ENCODE data around the gene PRR19. TPM values are rescaled to one million over a fixed set of nuclear protein-coding genes. Genes with fewer than 3 reads are reported as not detected.
A peak's percentile ranks its signal among the peaks of the same experiment; 100 is the strongest.

Gene PRR19
- total and polyA plus RNA-seq, 7 experiments from 2014 or later, result 0.32 to 0.68 (median 0.44) TPM; not detected in 1

DNA sequence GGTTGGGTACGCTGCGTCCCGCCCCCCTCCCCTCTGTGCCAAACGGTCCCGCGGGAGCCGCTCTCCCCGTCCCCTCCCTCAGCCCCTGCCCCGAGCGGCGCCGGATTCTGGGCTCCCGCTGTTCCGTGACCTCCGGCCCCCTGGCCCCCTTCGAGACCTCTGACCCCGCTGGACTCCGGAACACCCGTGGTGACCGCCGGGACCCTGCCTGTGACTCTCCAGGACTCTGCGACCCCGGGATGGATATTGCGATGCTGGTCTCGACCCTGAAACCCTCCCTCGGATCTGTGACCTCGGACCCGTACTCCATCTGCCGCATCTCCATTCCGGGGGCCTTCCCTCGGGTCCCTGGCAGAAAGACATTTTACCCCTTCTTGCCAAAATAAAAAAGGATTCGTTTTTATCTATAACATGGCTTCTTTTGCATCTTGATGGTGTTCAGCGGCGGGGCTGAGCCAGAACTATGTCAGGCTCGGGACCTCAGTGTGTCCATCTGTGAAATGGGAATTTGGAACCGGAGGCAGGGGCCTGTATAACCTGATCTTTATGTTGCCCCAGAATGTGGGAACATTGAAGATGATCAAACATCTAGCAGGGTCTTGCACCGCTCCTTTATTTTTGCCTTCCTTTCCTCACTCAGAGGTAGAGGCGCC lies 22.8 kb downstream of the PRR19 start:
- peak overlapping the region; percentile 95 for H3K4me3 ChIP-seq (ENCODE audit: low read length)
- Mint-ChIP-seq H3K4me3 (peak overlapping the region; percentile 89 to 96 (median 94)), H3K36me3 (peaks cover 0 to 6% (median 4%) of the 10 kb centered on the region in 5 donors), H3K9me3 (peaks cover 0 to 4% (median 0%) of the 10 kb centered on the region in 11 donors), H3K27ac (peak overlapping the region in 7 of 9 donors; percentile 51 to 93 (median 83)), H3K4me1 (peaks cover 13 to 29% (median 22%) of the 10 kb centered on the region in 7 donors), H3K27me3 (peaks cover 6 to 36% (median 16%) of the 10 kb centered on the region in 5 donors)
- ChIA-PET POLR2A (interaction anchor here (0.7 to 1.0 kb wide), 2 partner anchors 20 to 43 kb away, joined by 3 read pairs; no protein-coding TSS in a partner anchor), CTCF (interaction anchor here (1.1 kb wide), 1 partner anchor 29 kb away, joined by 3 read pairs; no protein-coding TSS in a partner anchor)
- no peak overlapping the region for H3K27ac ChIP-seq (ENCODE audit: low read depth, low read length)
- peak in 2 of 9 donors; percentile 6 to 28 for DNase-seq
- intact Hi-C loops (cut with micrococcal nuclease), result loop anchor here (1.0 to 5.0 kb wide), 19 partner anchors 11 to 1977 kb away; partner anchors contain the start of genes PAFAH1B3 (in 2 of the 2), PRR19 (in 2 of the 2), ZNF574 (in 2 of the 2) and C19orf47 (in 1 of the 2)
- no peak for ATAC-seq
- H3K9me3 ChIP-seq (ENCODE audit: control insufficient read depth in 2 of 3, low read length in 3 of 3), result no peaks in the 10 kb centered on the region
- peaks cover 0 to 5% (median 0%) of the 10 kb centered on the region in 3 experiments for H3K36me3 ChIP-seq (ENCODE audit: control insufficient read depth in 2 of 3, insufficient read depth in 3 of 3, low read length in 3 of 3)
- H3K4me1 ChIP-seq (ENCODE audit: control insufficient read depth in 2 of 2, insufficient read depth in 2 of 2, low read length in 2 of 2), result peaks cover 6 to 7% of the 10 kb centered on the region in 2 donors
- H3K27me3 ChIP-seq (ENCODE audit: control insufficient read depth in 2 of 2, insufficient read depth in 2 of 2, low read length in 2 of 2), result peaks cover 0 to 4% of the 10 kb centered on the region in 2 donors

DNA sequence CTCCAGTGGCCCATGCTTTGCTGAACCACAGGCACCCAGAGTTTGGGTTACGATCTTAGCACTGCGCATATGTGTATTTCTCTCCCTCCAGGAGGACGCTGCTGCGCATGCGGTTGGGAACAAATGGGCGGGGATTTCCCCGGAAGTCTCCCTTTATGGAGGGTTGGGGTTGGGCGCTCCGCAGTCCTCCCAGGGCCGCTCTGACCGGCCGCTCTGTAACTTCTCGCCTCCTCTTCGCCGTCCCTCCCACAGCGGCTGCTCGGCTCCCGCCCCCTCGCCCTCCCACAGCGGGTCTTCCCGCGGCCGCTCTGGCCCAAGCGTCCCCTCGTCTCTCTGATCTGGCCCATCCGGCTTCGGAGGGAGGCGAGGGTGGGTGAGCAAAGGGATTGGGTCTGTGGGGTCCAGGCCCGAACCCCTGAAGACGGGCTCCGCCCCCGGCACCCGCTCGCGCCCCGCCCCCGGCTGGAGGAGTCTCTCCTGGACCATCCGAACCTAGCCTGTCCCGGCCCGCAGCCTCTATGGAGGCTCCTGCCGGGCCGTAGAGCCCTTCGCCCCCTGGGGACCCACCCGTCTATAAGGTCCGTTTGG lies 23.5 kb downstream of the PRR19 start, which contains the start of gene MEGF8:
Gene MEGF8 (plus strand): TSS at position 328 of the 588 bp plus-strand sequence. CDS start 609 bp downstream, outside the sequence.
- peak; percentile 86 to 99 (median 97) for DNase-seq
- peaks cover 0 to 4% (median 0%) of the 10 kb centered on the region in 11 donors for H3K9me3 Mint-ChIP-seq
- H3K27me3 ChIP-seq (ENCODE audit: control insufficient read depth in 2 of 2, insufficient read depth in 2 of 2, low read length in 2 of 2), result peaks cover 0 to 4% of the 10 kb centered on the region in 2 donors
- intact Hi-C loops (cut with micrococcal nuclease), result loop anchor here (1.0 to 5.0 kb wide), 19 partner anchors 12 to 1978 kb away; partner anchors contain the start of genes PAFAH1B3 (in 2 of the 2), PRR19 (in 2 of the 2), ZNF574 (in 2 of the 2) and C19orf47 (in 1 of the 2)
- peaks cover 13 to 29% (median 22%) of the 10 kb centered on the region in 7 donors for H3K4me1 Mint-ChIP-seq
- peaks cover 6 to 33% (median 16%) of the 10 kb centered on the region in 5 donors for H3K27me3 Mint-ChIP-seq
- H3K27ac Mint-ChIP-seq, result peak within 1 kb of the TSS; percentile 51 to 93 (median 83)
- peak within 1 kb of the TSS; percentile 89 to 96 (median 94) for H3K4me3 Mint-ChIP-seq
- peak within 1 kb of the TSS; percentile 95 for H3K4me3 ChIP-seq (ENCODE audit: low read length)
- peaks cover 0 to 6% (median 4%) of the 10 kb centered on the region in 5 donors for H3K36me3 Mint-ChIP-seq
- peak within 1 kb of the TSS; percentile 84 for H3K27ac ChIP-seq (ENCODE audit: low read depth, low read length)
- peaks cover 6 to 7% of the 10 kb centered on the region in 2 donors for H3K4me1 ChIP-seq (ENCODE audit: control insufficient read depth in 2 of 2, insufficient read depth in 2 of 2, low read length in 2 of 2)
- ChIA-PET CTCF (no interaction called here), POLR2A (no interaction called here)
- peaks cover 0 to 5% (median 0%) of the 10 kb centered on the region in 3 experiments for H3K36me3 ChIP-seq (ENCODE audit: control insufficient read depth in 2 of 3, insufficient read depth in 3 of 3, low read length in 3 of 3)
- peak; percentile 96 for ATAC-seq
- H3K9me3 ChIP-seq (ENCODE audit: control insufficient read depth in 2 of 3, low read length in 3 of 3), result no peaks in the 10 kb centered on the region

- ATAC-seq (peak; percentile 4), DNase-seq (peak in 4 of 9 donors; percentile 23 to 40 (median 34))
- Histone ChIP-seq H3K4me1 (ENCODE audit: control insufficient read depth in 2 of 2, insufficient read depth in 2 of 2, low read length in 2 of 2) (peaks cover 6 to 7% of the 10 kb centered on the region in 2 donors), H3K36me3 (ENCODE audit: control insufficient read depth in 2 of 3, insufficient read depth in 3 of 3, low read length in 3 of 3) (peaks cover 0 to 5% (median 0%) of the 10 kb centered on the region in 3 experiments), H3K27me3 (ENCODE audit: control insufficient read depth in 2 of 2, insufficient read depth in 2 of 2, low read length in 2 of 2) (peaks cover 0 to 4% of the 10 kb centered on the region in 2 donors), H3K4me3 (ENCODE audit: low read length) (peak overlapping the region; percentile 95), H3K9me3 (ENCODE audit: control insufficient read depth in 2 of 3, low read length in 3 of 3) (no peaks in the 10 kb centered on the region), H3K27ac (ENCODE audit: low read depth, low read length) (peak overlapping the region; percentile 84)
- H3K4me1 Mint-ChIP-seq, result peaks cover 13 to 29% (median 22%) of the 10 kb centered on the region in 7 donors
- ChIA-PET CTCF (no interaction called here), POLR2A (interaction anchor here (0.5 to 1.0 kb wide), 2 partner anchors 23 to 1474 kb away, joined by 3 to 5 read pairs; no protein-coding TSS in a partner anchor)
- intact Hi-C loops (cut with micrococcal nuclease), result loop anchor here (1.0 to 5.0 kb wide), 19 partner anchors 13 to 1979 kb away; partner anchors contain the start of genes PAFAH1B3 (in 2 of the 2), PRR19 (in 2 of the 2), ZNF574 (in 2 of the 2) and C19orf47 (in 1 of the 2)
- H3K4me3 Mint-ChIP-seq, result peak overlapping the region; percentile 89 to 96 (median 94)
- peak overlapping the region; percentile 51 to 93 (median 82) for H3K27ac Mint-ChIP-seq
- peaks cover 0 to 6% (median 4%) of the 10 kb centered on the region in 5 donors for H3K36me3 Mint-ChIP-seq
- peaks cover 0 to 4% (median 0%) of the 10 kb centered on the region in 11 donors for H3K9me3 Mint-ChIP-seq
- H3K27me3 Mint-ChIP-seq, result peaks cover 6 to 28% (median 16%) of the 10 kb centered on the region in 5 donors
Measured at GRCh38 chr19:42325896-42326771, 24.2 kb downstream of the PRR19 start.

GRCh38 chr19:42326969-42327368 lies 25.0 kb downstream of the PRR19 start:
- peak overlapping the region in 1 of 9 donors; percentile 43 for H3K27ac Mint-ChIP-seq
- H3K36me3 Mint-ChIP-seq, result peaks cover 0 to 6% (median 4%) of the 10 kb centered on the region in 5 donors
- H3K4me1 ChIP-seq (ENCODE audit: control insufficient read depth in 2 of 2, insufficient read depth in 2 of 2, low read length in 2 of 2), result peaks cover 6 to 7% of the 10 kb centered on the region in 2 donors
- DNase-seq, result no peak
- ChIA-PET POLR2A (interaction anchor here (1.0 kb wide), 1 partner anchor 24 kb away, joined by 3 read pairs; no protein-coding TSS in a partner anchor), CTCF (no interaction called here)
- H3K4me1 Mint-ChIP-seq, result peaks cover 13 to 29% (median 22%) of the 10 kb centered on the region in 7 donors
- intact Hi-C loops (cut with micrococcal nuclease), result loop anchor here in 1 of 2 donors (5.0 kb wide), 2 partner anchors 70 to 1980 kb away; partner anchors contain the start of genes C19orf47 and PLD3
- H3K27ac ChIP-seq (ENCODE audit: low read depth, low read length), result no peak overlapping the region
- no peak for ATAC-seq
- H3K27me3 ChIP-seq (ENCODE audit: control insufficient read depth in 2 of 2, insufficient read depth in 2 of 2, low read length in 2 of 2), result peaks cover 0 to 4% of the 10 kb centered on the region in 2 donors
- H3K9me3 ChIP-seq (ENCODE audit: control insufficient read depth in 2 of 3, low read length in 3 of 3), result no peaks in the 10 kb centered on the region
- no peak overlapping the region for H3K4me3 ChIP-seq (ENCODE audit: low read length)
- peak overlapping the region in 9 of 10 donors; percentile 89 to 96 (median 93) for H3K4me3 Mint-ChIP-seq
- peaks cover 6 to 24% (median 16%) of the 10 kb centered on the region in 5 donors for H3K27me3 Mint-ChIP-seq
- peaks cover 0 to 4% (median 0%) of the 10 kb centered on the region in 11 donors for H3K9me3 Mint-ChIP-seq
- peaks cover 0 to 5% (median 0%) of the 10 kb centered on the region in 3 experiments for H3K36me3 ChIP-seq (ENCODE audit: control insufficient read depth in 2 of 3, insufficient read depth in 3 of 3, low read length in 3 of 3)

GRCh38 chr19:42327381-42327780 lies 25.4 kb downstream of the PRR19 start:
- Histone ChIP-seq H3K4me1 (ENCODE audit: control insufficient read depth in 2 of 2, insufficient read depth in 2 of 2, low read length in 2 of 2) (peaks cover 6 to 7% of the 10 kb centered on the region in 2 donors), H3K9me3 (ENCODE audit: control insufficient read depth in 2 of 3, low read length in 3 of 3) (no peaks in the 10 kb centered on the region), H3K36me3 (ENCODE audit: control insufficient read depth in 2 of 3, insufficient read depth in 3 of 3, low read length in 3 of 3) (peaks cover 0 to 5% (median 0%) of the 10 kb centered on the region in 3 experiments), H3K4me3 (ENCODE audit: low read length) (no peak overlapping the region), H3K27me3 (ENCODE audit: control insufficient read depth in 2 of 2, insufficient read depth in 2 of 2, low read length in 2 of 2) (peaks cover 0 to 4% of the 10 kb centered on the region in 2 donors), H3K27ac (ENCODE audit: low read depth, low read length) (no peak overlapping the region)
- intact Hi-C loops (cut with micrococcal nuclease), result loop anchor here in 1 of 2 donors (5.0 kb wide), 2 partner anchors 70 to 1980 kb away; partner anchors contain the start of genes C19orf47 and PLD3
- H3K27me3 Mint-ChIP-seq, result peaks cover 6 to 19% (median 16%) of the 10 kb centered on the region in 5 donors
- CTCF ChIA-PET, result no interaction called here
- peaks cover 13 to 29% (median 22%) of the 10 kb centered on the region in 7 donors for H3K4me1 Mint-ChIP-seq
- no peak for DNase-seq
- no peak overlapping the region for H3K27ac Mint-ChIP-seq
- POLR2A ChIA-PET, result interaction anchor here (1.0 to 1.2 kb wide), 2 partner anchors 24 to 25 kb away, joined by 3 to 6 read pairs; partner anchors contain the start of gene PAFAH1B3
- peak overlapping the region in 1 of 10 donors; percentile 90 for H3K4me3 Mint-ChIP-seq
- peaks cover 0 to 6% (median 4%) of the 10 kb centered on the region in 5 donors for H3K36me3 Mint-ChIP-seq
- no peak for ATAC-seq
- H3K9me3 Mint-ChIP-seq, result peaks cover 0 to 4% (median 0%) of the 10 kb centered on the region in 11 donors
